HG03521 (cell line): ENCODE results near the gene TNS3.
"Not testable (repeated sequence)": the region's sequence is repeated elsewhere in the genome, so short reads cannot be mapped to it uniquely, and the experiment has no call there.

Source experiments
- ATAC-seq: cut with Tn5 transposase; IDR thresholded peaks from one replicate; pipeline ENCODE4 v1.9.1; 2021; ENCODE audit warnings: mild to moderate bottlenecking, moderate library complexity; ENCODE audit not compliant: unreplicated experiment

The TNS3 gene

DNA sequence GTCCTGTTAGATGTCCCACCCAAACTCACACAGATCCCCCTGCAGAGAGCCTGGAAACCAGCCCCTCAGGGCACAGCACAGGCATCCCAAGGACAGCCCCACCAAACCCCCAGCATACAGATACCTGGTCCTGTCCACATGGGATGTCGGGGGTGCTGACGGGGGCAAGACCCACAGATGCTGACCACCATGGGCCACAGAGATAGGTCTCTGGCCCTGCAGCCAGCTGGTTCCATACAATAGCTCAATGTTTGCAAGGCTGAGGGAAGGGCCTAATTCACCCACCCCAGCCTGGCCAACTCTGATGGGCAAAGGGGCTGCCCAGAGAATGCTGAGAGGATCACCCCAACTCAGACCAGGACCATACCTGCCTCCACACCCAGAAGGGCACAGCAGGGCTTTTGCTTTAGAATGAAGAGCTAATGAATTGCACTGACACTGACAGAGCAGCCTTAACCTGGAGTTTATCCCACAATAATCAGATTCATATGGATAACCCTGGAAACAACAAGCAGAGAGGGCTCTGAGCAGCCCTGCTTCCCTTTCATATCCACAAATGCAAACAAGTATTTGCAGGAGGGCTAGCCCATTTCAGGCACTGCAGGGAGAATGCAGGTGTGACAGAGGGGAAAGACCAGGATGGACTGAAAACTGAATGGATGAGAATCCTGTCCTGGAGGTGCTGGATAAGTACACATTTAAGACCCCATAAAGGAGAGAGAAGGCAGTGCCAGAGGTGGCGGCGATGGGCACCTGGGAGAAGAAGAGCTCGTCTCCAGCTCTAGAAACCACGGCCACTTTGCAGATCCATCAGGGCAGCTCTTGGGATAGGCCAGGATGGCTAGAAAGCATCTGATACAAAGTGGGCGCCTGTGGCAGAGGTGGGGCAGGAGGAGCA is 126.7 kb downstream of the TNS3 start:
- no peak for ATAC-seq

DNA sequence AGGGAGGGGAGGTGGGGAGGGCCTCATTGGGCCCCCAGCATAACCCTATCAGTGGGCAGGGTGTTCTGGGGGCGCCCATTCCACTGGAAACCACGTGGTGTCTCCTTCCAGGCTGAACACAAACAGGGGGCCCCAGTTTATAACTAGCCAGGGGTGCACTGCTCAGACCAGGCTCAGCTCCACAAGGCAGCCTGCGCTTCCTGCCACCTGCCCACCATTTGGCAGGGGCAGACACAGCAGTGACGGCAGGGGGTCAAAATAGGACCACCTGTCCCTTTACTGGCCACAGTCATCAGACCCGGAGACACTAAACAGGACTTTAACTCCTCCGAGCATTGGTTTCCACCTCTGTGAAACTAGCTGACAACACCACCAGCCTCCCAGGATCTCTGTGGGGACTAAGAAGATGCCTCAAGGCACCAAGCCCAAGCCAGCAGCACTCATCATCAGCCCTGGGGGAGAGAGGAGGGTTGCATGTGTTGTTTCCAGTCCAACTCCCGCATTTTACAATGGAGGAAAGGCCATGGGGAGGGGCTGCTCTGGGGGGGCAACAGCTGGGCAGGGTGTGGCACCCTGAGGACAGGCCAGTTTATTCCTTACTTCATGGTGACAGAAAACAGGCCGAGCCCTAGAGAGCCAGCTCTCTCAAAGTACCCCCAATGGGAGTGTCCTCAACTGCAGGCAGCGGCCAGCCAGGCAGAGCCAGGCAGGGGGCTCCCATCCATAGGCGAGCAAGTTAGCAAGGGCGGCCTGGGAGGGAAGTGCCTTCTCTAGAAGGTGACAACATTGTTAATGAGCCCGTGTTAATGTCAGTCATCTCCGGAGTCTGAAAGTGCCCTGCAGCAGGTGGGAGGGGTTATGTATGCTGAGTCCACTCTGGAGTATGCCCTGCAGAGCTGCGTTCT is 127.6 kb downstream of the TNS3 start:
- no peak for ATAC-seq

DNA sequence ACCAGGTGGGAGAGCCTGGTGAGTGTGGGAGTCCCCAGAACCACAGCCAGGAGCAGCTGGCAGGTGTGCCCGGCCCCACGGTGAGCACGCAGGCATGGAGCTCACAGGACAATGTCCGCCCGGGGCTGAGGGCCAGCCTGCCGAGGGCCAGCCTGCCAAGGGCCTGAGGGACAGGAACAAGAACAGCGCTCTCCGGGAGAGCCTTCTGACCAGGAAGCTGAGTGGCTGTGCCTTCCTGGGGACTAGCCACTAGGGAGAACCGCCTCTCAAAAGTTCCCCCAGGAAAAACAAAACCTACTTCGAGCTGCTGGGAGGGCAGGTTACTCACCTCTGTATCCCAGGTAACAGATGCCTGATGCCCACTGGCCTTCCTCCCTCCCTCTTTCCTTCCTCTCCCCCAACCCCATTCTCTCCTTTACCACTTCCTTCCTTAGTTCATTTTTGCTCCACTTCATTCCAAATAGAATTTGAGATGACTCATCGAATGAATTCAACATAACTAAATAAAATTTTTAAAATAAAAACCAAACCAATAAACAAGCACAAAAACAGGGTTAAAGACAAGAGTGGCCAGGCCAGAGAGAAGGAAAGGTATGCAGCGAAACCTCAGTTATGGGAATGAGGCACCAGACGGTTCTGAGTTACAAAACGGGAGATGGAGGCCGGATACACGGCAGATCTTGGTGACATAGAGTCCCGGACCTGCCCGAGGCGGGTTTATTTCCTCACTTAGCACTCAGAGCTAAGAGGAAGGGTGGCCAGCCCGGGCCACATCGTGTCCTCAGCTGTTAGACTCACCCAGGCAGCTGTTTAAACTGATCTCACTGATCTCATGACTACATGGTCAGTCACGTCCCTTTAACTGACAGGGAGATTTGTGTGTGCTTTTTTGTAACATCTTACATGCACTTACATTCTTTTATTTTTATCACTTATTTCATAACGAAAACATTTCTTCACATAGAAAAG is 128.5 kb downstream of the TNS3 start:
- ATAC-seq = no peak

DNA sequence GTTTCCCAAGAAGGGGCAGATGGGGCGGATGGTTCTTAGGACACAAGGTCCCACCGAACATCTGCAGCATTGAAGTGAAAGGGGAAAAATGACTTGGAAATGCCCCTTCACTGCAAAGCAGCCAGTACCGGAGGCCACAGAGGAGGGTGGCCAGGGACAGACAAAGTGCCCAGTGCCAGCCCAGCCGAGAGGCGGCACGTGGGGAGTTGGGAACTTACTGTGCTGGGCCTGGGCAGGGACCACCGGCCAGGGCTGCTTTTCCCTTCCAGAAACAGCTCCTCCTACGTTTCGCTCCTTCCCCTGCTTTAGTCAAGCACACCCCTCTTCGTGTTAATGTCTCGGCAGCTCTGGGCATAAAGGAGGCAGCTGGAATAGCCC is 129.2 kb downstream of the TNS3 start:
- ATAC-seq = no peak

DNA sequence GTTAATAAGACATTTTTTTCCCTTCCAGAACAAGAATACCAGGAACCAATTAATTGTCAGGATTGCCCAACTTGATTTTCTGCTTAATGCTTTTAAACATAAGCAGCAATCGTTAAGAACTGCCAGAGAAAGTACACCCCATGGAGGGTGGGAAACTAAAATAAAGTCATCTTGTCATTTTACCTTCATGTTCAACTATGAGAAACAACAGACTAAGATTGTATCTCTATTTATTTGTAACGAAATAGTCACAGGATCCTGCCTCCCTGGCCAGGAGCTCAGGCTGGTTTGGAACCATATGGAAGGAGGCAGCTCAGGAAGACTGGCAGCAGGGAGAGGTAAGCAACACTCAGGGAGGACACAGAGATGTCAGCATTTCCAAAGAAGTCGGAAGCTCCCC is 129.6 kb downstream of the TNS3 start:
- ATAC-seq = no peak

DNA sequence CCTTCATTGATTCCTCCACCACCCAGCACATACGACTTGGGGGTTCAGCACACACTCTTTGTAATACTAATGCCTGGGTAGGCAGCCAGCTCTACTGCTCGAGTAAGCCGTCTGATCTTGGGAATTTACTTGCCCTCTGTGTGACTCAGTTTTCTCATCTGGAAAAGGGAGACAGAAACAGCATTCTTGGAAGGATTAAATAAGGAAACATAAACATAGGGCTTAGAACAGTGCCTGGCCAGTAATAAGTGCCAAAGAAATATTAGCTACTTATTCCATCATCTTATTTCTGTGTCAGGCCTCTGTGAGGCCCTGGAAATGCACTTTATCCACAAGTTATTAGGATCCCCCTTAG is 130.1 kb downstream of the TNS3 start:
- no peak for ATAC-seq

DNA sequence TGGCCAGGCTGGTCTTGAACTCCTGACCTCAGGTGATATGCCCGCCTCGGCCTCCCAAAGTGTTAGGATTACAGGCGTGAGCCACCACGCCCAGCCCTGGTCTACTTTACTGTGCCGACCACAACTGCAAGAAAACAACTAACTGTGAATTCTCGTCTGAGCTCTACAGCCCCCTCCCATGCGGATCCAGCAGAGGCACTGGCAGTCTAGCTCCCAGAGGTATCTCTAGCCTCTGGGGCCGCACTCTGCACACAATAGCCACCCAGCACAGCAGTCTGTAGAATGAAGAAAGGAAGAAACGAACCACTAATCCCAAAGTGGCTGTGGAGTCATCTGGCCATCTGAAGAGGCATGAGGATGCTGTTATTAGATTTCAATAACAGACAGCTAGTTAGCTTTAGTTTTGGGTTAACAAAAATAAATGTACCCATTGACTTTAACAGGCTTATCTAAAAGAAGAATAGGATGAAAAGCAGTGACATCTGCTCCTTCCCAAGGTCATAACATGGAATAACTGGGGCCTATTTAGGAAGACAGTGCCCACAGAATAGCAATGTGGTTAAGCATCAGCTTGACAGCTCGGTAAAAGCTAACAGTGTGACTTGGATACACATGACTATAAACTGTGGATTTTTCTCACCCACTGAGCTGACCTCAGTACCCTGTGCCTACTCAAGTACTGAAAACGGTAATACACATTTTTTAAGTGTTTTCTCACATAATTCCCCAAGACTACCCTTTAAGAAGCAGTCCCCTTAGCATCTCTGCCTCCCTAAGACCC is 131.9 kb downstream of the TNS3 start:
- ATAC-seq = no peak

DNA sequence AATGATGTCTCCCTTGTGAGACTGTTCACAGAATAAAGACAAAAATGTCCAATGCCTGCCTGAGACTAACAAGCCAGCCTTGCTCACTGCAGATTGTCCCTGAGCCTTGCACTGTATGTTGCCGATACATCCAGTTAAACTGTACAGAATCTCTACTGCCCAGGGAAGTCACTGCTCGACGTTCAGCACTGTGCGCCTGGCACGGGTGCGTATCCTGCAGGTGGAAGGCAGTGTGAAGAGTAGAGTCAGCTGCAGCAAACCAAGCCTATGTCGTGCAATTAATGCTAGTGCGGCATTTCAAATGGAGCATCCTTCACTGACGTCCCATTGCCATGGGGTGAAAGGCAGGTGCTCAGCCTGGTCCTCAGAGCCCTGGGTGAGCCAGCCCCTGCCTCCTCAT is 132.9 kb downstream of the TNS3 start:
- ATAC-seq = no peak

DNA sequence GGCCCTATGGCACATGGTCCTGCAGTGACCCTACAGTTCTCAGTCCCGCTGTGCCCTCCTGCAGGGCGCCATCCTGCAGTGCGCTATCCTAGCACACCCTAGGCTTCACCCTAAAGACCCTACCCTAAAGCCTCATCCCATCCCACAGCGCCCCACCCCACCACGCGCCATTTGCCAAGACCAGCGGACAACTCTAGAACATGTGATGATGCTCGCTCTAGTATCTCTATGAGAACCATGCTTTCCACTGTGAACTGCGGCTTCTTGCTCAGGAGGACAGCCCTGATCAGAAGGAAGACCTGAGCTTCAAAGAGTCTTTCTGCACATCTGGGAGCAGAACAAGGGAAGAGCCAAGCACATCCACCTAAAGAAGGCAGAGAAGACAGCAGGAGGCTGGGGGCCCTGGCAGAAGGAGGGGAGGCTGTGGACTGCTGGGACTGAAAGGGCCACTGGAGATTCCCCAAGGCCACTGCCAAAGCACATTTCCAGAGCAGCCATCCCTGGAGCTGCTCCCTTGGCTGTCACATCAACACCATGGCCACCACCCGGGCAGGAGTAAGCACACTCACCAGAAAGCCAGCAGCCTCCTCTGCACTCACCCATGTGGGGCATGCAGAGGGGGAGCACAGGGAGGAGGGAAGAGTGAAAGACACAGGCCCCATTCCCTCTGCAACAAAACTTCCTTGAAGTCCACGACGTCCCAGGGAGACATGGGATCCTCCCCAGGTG is 134.1 kb downstream of the TNS3 start:
- ATAC-seq = no peak

DNA sequence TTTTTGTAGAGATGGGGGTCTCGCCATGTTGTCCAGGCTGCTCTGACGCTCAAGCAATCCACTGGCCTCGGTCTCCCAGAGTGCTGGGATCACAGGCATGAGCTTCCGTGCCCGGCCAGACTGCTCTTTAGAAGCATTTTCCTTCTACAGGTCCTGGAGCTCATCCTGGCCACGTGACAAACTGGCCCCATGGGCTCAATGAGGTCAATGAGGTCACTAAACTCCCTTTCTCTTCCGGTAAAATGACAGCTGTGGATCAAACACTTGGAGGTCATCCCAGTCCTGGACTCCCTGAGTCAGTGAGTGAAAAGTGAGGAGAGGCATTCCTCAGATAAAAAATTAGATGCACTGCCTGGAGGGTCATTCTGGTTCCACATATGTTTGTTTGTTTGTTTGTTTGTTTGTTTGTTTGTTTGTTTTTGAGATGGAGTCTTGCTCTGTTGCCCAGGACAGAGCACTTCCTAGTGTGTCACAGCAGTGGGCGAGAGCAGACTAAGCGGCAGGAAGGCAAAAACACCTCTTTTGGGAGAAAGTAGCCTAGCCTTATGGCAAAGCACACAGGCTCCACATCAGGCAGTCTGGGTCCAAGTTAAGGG is 134.9 kb downstream of the TNS3 start:
- no peak for ATAC-seq

DNA sequence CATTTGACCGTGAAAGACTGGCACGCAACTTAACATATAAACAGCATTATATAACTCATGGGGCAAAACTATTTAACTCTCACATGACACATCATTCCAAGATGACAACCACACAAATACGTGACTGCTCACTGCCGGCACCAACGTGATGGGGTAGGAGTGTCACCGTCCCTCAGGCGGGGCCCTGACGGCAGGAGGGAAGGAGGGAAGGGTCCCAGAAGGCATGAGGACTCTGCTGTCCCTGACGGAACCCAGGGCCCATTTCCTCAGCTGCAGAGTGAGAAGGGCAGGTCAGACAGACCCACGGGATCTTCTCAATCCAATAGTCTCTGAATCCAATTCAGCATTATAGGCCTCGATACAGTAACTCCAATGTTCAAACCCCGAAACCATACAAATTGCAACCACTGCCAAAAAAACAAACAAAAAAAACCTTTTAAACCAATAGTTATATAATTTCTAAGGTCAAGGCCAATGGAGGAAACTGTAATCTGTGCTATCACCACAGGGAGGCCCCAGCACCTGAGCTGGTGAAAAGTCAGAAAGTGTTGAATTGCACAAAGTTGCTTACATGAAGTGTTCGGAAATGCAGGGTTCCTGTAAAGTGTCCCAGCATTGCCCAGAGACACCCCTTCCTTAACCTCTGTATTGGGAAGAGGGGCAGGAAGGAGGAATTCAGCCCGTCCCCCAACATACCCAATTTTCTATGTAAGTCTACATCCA is 137.4 kb downstream of the TNS3 start:
- ATAC-seq = peak; percentile 53

DNA sequence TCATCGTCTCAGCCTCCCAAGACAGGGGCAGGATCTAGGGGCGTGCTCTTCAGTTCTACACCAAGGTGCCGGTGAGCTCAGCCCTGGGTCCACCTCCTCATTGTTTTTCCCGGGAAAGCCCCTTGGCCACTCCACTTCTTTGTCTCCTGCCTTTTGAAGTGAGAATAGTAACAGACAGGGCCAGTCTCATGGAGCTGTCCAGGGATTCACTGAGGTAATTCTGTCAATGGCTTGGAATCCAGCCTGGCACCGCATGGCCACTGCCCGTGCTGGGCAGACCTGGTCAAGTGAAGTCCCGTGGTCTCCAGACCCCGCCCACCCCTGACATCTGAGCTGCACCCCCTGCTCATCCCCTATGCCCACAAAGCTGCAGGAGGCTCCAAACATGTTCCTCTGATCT is 138.9 kb downstream of the TNS3 start:
- no peak for ATAC-seq

DNA sequence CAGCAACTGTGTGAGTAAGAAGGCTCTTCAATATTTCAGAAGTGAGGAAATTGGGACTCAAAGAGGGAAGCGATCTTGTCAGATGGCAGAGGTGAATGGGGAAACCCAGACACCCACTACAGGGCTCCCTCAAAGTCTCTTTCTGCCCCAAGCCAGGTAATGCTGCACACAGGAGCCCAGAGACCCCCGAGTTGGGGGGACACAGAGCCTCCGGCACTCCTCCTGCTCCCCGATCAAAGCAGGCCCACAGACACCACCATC is 139.4 kb downstream of the TNS3 start:
- ATAC-seq = no peak

DNA sequence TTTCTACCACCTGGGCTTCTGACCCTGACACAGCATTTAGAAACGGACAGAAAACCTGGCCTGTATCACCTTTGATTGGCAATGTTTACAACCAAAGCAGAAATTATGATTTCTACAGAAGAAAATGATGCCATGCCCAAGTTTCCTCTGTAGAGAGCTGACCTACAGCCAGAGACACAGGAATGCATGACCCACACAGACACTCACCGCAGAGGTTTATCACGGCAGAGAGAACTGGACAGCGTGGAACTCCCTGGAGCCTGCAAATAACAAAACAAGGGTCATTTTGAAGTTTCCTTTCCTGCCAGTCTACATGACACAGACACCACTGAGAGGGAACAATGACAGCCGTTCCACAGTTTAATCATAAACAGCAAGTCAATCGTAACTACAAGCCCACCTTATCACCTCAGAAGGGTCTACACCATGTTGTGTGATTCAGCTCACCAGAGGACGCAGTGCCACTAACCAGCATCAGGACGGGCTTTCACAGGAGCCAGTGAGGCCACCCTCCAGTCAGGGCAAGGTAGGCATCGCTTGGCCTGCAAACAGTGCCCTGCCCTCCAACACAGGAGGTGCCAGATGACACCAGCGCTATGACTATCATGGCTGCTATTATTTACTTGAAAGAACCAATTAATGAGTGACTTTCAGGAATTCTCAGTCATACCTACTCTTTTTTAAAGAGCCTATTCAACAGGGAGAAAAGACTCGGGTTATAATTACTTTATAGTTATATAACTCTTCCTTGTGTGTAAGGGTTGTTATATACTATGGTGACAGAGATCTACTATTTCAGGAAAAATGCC is 139.9 kb downstream of the TNS3 start:
- no peak for ATAC-seq

DNA sequence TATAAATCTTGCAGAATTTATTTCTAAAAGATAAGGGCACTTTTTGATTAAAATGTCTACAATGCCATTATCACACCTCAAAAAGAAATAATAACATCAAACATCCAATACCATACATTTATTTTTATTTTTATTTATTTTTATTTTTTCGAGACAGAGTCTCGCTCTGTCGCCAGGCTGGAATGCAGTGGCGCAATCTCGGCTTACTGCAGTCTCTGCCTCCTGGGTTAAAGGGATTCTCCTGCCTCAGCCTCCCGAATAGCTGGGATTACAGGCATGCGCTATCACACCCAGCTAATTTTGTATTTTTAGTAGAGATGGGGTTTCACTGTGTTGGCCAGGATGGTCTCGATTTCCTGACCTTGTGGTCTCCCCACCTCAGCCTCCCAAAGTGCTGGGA is 140.9 kb downstream of the TNS3 start:
- ATAC-seq = not testable (repeated sequence)

DNA sequence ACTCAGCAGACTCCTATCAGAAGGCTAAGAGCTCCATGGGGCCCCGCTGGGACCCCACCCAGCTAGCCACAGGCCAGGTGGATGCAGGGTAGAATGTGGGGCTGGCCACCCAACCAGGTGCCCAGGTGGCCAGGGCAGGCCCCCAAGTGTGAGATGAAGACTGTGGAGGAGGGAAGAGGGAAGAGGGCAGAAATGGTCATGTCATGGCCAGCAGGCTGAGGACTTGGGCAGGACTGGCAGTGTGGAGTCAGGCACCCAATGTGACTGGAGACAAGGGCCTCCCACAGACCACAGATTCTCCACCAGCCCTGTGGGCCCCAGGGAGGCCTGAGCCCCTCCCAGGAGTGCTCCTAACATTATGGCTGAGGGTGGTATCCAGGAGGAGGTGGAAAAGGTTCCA is 141.6 kb downstream of the TNS3 start:
- no peak for ATAC-seq

DNA sequence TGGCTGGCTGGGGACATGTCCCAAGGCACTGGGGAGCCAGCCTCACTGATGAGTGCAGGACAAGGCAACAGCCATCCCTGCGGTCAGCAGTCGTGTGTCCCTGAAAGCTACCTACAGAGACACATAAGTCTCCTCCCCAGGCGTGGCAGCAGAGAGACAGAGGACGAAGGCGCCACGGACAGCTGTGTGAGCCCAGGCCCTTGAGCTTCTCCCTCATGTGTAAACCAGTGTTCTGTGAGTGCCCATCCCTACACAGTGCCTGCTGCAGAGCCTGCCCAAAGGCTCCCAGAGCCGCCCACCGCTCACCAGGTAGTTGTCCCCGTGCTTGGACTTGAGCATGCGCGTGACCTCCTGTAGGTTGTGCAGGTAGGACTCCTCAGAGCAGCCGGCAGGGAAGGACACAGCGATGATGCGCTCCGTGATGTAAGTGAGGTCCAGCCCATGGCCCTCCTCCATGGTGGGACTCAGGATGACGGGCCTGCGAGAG is 142.7 kb downstream of the TNS3 start:
- ATAC-seq = no peak
